Fibroblast of lung (primary cell): Measurements from ENCODE around the gene ITGAL. TPM values are rescaled to one million over a fixed set of nuclear protein-coding genes. Genes with fewer than 3 reads are reported as not detected.
A peak's percentile ranks its signal among the peaks of the same experiment; 100 is the strongest.

ENCODE experiments used
- DNase-seq, 2 donors: peaks; one replicate each; pipeline versions ENCODE4 v3.0.0 to v3.0.0-alpha.2; 2010; ENCODE audit warnings: low read depth in 2 of 2
- H2AFZ ChIP-seq: 2 replicates; pipeline ENCODE4 v1.5.1; 2012; ENCODE audit warnings: low read length, control low read depth, inconsistent platforms
- H3K27ac ChIP-seq: 2 replicates; pipeline ENCODE4 v1.5.1; 2011; ENCODE audit warnings: low read length, control low read depth; ENCODE audit not compliant: insufficient read depth
- H3K27me3 ChIP-seq: 2 replicates; pipeline ENCODE4 v1.5.1; 2011; ENCODE audit warnings: mild to moderate bottlenecking, low read length; ENCODE audit not compliant: control insufficient read depth, insufficient read depth
- H3K36me3 ChIP-seq: 2 replicates; pipeline ENCODE4 v1.5.1; 2011; ENCODE audit warnings: low read length; ENCODE audit not compliant: control insufficient read depth, insufficient read depth
- H3K4me1 ChIP-seq: 2 replicates; pipeline ENCODE4 v1.5.1; 2011; ENCODE audit warnings: low read length; ENCODE audit not compliant: control insufficient read depth, insufficient read depth; ENCODE audit errors: extremely low read depth
- H3K4me2 ChIP-seq: 2 replicates; pipeline ENCODE4 v1.5.1; 2011; ENCODE audit warnings: low read length, control low read depth; ENCODE audit not compliant: insufficient read depth; ENCODE audit errors: extremely low read depth
- H3K4me3 ChIP-seq, 4 experiments: fragments of 200-600 bp in 1 of 4; sonication (generic) in 1 of 4; replicated peaks in 1 of 4; 2 replicates each; pipeline ENCODE4 v1.5.1; 2011 to 2016; ENCODE audit warnings: low read length in 4 of 4, low read depth in 3 of 4, mild to moderate bottlenecking in 3 of 4, control low read depth in 2 of 4, inconsistent platforms in 1 of 4, mixed read lengths in 1 of 4; ENCODE audit not compliant: insufficient read depth in 1 of 4; ENCODE audit errors: control extremely low read depth in 1 of 4
- H3K79me2 ChIP-seq: 2 replicates; pipeline ENCODE4 v1.5.1; 2012; ENCODE audit warnings: mild to moderate bottlenecking, low read length, inconsistent platforms; ENCODE audit not compliant: control insufficient read depth, insufficient read depth
- H3K9ac ChIP-seq: 2 replicates; pipeline ENCODE4 v1.5.1; 2011; ENCODE audit warnings: mild to moderate bottlenecking, low read length, control low read depth; ENCODE audit not compliant: insufficient read depth
- H3K9me3 ChIP-seq: 2 replicates; pipeline ENCODE4 v1.5.1; 2012; ENCODE audit warnings: low read depth, low read length; ENCODE audit not compliant: control insufficient read depth, insufficient read depth
- H4K20me1 ChIP-seq: 2 replicates; pipeline ENCODE4 v1.5.1; 2011; ENCODE audit warnings: low read length; ENCODE audit not compliant: control insufficient read depth, insufficient read depth; ENCODE audit errors: extremely low read depth
- EZH2 ChIP-seq: IDR thresholded peaks from 2 replicates; pipeline ENCODE4 v1.5.1; 2012; ENCODE audit warnings: low read length, control low read depth, mild to moderate bottlenecking; ENCODE audit errors: missing control alignments
- polyA plus RNA-seq, 2 donors: library from polyadenylated mRNA; depleted of rRNA in 1 of 2; stranded (reverse) in 1 of 2; unstranded in 1 of 2; fragments of >200 nt; gene quantifications; 2 replicates each; pipeline ENCODE4 v1.2.1, GENCODE V29; 2011 to 2012; ENCODE audit warnings: missing spikeins in 1 of 2
- total RNA-seq: library from RNA; depleted of rRNA; stranded (reverse); fragments of >200 nt; gene quantifications from 2 replicates; pipeline ENCODE4 v1.2.1, GENCODE V29; 2014
- TF ChIP-seq, protein P1 (sequence below), 2 donors: IDR thresholded peaks in 1 of 2; conservative IDR thresholded peaks in 1 of 2; 1 replicate in 1 of 2; 2 replicates in 1 of 2; pipeline ENCODE4 v1.5.1; 2011 to 2012; ENCODE audit warnings: low read length in 2 of 2, control low read depth in 1 of 2, inconsistent platforms in 1 of 2, low read depth in 1 of 2, mild to moderate bottlenecking in 1 of 2

The ITGAL gene
- total and polyA plus RNA-seq, 2 donors (not counting 1 experiment from before 2014, with no cell fraction given), result not detected

GRCh38 chr16:30533146-30533522, 60.6 kb downstream of the ITGAL start:
- Histone ChIP-seq H3K36me3 (peaks cover 1% of the 10 kb centered on the region), H3K4me1 (peaks cover 6% of the 10 kb centered on the region), H3K4me3 (no peak overlapping the region), H3K79me2 (no peaks in the 10 kb centered on the region), H2AFZ (no peak overlapping the region), H3K27me3 (no peaks in the 10 kb centered on the region), H4K20me1 (no peaks in the 10 kb centered on the region), H3K9ac (no peak overlapping the region), H3K9me3 (no peaks in the 10 kb centered on the region), H3K27ac (no peak overlapping the region), H3K4me2 (no peak overlapping the region)
- DNase-seq, result no peak
- TF ChIP-seq, protein P1, sequence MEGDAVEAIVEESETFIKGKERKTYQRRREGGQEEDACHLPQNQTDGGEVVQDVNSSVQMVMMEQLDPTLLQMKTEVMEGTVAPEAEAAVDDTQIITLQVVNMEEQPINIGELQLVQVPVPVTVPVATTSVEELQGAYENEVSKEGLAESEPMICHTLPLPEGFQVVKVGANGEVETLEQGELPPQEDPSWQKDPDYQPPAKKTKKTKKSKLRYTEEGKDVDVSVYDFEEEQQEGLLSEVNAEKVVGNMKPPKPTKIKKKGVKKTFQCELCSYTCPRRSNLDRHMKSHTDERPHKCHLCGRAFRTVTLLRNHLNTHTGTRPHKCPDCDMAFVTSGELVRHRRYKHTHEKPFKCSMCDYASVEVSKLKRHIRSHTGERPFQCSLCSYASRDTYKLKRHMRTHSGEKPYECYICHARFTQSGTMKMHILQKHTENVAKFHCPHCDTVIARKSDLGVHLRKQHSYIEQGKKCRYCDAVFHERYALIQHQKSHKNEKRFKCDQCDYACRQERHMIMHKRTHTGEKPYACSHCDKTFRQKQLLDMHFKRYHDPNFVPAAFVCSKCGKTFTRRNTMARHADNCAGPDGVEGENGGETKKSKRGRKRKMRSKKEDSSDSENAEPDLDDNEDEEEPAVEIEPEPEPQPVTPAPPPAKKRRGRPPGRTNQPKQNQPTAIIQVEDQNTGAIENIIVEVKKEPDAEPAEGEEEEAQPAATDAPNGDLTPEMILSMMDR (conservative IDR thresholded peaks at IDR 0.05 in 1 of 2, IDR thresholded peaks at IDR 0.05 in 1 of 2; ENCODE audit: low read depth in 1 of 2, low read length in 2 of 2), result no peak
- no peak for TF ChIP-seq EZH2

GRCh38 chr16:30533748-30534367, 61.3 kb downstream of the ITGAL start:
- Histone ChIP-seq H3K27me3 (no peaks in the 10 kb centered on the region), H3K4me1 (peaks cover 6% of the 10 kb centered on the region), H3K9me3 (no peaks in the 10 kb centered on the region), H3K9ac (peak overlapping the region; percentile 88), H3K4me2 (peak overlapping the region; percentile 97), H3K36me3 (peaks cover 1% of the 10 kb centered on the region), H2AFZ (peak overlapping the region; percentile 95), H3K79me2 (no peaks in the 10 kb centered on the region), H3K4me3 (peak overlapping the region; percentile 67 to 95 (median 70)), H3K27ac (peak overlapping the region; percentile 87), H4K20me1 (no peaks in the 10 kb centered on the region)
- TF ChIP-seq, protein P1 (conservative IDR thresholded peaks at IDR 0.05 in 1 of 2, IDR thresholded peaks at IDR 0.05 in 1 of 2; ENCODE audit: low read depth in 1 of 2, low read length in 2 of 2), result no peak
- no peak for TF ChIP-seq EZH2
- no peak for DNase-seq

GRCh38 chr16:30534368-30535105, 62.0 kb downstream of the ITGAL start, which contains the start of gene ZNF747:
Gene ZNF747 (minus strand): TSS chr16:30534858. CDS start chr16:30534679, 179 bp downstream.
- peak; percentile 80 to 89 for DNase-seq
- H2AFZ ChIP-seq, result peak within 1 kb of the TSS; percentile 95
- H3K4me1 ChIP-seq, result peaks cover 6% of the 10 kb centered on the region
- no peaks in the 10 kb centered on the region for H3K9me3 ChIP-seq
- no peaks in the 10 kb centered on the region for H4K20me1 ChIP-seq
- peak within 1 kb of the TSS; percentile 87 for H3K27ac ChIP-seq
- H3K79me2 ChIP-seq, result no peaks in the 10 kb centered on the region
- H3K36me3 ChIP-seq, result peaks cover 1% of the 10 kb centered on the region
- peak within 1 kb of the TSS; percentile 67 to 95 (median 70) for H3K4me3 ChIP-seq
- TF ChIP-seq, protein P1 (conservative IDR thresholded peaks at IDR 0.05 in 1 of 2, IDR thresholded peaks at IDR 0.05 in 1 of 2; ENCODE audit: low read depth in 1 of 2, low read length in 2 of 2), result no peak
- no peak for TF ChIP-seq EZH2
- no peaks in the 10 kb centered on the region for H3K27me3 ChIP-seq
- H3K9ac ChIP-seq, result peak within 1 kb of the TSS; percentile 88
- peak within 1 kb of the TSS; percentile 97 for H3K4me2 ChIP-seq
